Activated T-helper 1 cell treated with anti-CD3 and anti-CD28 coated beads, Interleukin-2, amount 50 U/mL, for 16 hours (primary cell): ENCODE measurements around the gene TMEM200C.
A peak's percentile ranks its signal among the peaks of the same experiment; 100 is the strongest.
"Not testable (repeated sequence)": the region's sequence is repeated elsewhere in the genome, so short reads cannot be mapped to it uniquely, and the experiment has no call there.

Experiments used
- DNase-seq, 2 donors: peaks; one replicate each; pipeline ENCODE4 v3.0.0-alpha.2; 2020; ENCODE audit warnings: low read depth in 1 of 2, low spot score in 1 of 2

The TMEM200C gene

DNA sequence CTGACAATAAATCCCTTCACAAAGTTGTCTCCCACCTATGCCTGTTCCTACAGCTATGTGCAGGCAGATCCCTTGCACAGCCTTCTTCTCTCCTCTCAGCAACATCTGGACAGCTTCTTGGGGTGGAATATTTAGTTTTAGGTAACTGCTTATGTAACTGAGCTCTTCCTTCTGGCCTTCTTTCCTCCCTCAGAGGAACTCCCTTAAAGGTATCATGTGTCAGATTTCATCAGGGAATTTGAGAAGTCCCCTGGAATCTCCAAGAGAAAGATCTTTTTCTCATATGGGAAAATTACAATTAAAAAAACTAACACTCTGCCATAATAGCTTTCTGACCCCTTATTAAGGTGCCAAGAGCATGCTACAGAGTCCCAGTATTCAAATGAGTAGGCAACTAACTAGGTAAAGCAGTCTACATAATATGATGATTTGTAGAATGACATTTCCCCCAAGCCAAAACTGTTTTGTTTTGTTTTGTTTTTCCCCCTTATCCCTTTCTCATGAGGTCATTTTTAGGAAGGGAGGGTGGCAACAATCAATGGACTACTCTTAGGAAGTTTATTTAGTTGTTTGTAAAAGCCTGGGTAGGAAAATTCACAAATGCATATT, 2.4 kb downstream of the TMEM200C start:
- no peak for DNase-seq

DNA sequence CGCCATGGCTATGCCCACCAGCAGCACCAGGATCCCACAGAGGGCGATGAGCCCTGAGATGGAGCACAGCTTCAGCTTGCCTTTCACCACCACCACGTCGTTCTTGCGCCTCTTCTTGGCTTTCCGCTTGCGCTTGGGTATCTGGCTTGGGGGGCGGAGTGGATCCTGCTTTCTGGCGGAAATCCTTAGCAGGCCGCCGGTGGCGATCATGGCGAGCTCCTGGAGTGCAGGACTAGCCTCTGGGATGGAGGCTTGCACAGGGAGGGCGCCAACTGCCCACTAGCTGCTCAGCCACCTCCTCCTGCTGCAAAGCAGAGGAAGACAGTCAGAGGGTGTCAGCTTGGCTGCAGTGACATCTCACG, 3.5 kb downstream of the TMEM200C start:
- DNase-seq = no peak

DNA sequence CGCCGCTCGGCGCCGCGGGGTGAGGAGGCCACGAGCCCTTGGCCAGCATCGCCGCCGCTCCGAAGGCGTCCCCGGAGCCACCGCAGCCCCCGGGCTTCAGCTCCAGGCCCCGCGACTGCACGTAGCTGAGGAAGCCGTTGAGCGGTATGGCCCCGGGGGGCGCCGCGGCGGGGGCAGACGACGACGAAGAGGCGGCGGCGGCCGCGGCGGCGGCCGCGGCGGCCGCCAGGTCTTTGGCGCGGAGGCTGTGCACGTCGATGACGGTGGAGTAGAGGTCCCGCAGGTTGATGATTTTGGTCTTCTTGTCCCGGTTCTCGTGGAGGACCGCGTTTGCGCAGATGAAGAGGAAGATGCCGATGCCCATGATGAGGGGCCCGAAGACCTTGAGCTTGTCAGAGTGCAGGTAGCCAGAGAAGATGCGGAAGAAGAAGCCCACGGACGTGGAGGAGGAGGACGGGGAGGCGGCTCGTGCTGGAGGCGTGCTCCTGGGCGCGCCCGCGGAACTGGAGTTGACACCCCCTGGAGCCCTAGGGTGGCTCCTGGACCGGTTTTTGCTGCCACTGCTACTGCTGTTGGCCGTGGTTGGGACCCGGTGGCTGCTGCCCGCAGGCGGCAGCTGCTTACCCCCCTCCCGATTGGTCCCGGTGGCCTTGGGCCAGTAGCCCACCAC, 4.0 kb downstream of the TMEM200C start:
- no peak for DNase-seq

DNA sequence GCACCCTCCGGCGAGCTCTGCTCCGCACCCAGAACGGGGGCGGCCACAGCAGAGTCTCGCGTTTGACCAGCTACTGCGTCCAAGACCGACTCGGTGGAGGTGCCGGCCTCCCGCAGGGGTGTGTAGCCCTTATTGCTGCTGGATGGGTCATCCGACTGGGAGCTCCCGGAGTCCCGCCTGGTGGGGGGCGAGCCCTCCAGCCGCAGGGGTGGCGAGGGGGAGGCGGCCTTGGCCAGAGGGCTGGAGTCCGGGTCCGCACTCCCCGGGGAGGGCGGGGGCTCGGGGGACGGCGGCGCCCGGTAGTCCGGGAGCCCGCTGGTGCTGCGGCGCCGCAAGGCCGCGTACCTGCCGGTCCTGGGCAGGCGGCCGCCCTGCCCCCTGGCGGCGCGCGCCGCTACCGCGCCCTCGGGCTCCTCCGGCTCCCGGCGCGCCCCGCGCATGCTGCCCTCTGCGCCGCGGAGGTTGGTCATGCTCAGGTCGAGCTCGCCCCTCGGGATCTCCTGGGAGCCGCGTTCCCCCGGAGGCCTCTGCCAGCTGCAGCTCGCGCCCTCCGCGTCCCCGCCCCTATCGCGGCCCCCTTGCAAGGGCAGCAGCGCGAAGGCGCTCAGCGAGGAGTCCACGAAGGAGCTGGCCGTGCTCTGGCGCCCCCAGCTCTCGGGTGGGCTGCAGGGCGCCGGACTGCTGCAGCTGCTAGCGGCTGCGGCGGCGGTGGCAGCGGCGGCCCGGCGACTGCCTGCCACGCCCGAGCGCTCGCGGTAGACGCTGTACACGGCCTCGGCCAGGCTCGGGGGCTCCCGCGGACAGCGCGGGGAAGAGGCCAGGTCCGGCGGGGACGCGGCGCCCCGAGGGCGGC, 4.8 kb downstream of the TMEM200C start:
- peak in 1 of 2 donors; percentile 11 for DNase-seq

DNA sequence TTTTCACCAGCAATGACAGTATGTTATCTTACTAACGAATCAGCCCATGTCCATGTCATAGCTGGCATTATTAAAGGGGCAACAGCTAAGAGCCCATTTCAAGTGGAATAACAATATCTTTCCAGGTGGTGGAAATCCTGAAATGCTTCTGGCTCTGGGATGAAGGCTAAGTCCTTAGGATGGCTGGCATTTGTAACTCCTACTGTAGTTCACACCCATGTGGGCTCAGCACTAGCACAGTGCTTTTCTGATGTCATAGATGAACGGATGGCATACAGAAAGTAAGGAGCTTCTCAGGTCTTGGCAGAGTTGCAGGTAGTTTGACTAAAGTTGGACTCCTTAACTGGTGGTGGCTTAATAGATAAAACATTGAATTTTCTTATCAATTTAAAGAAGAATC, 10.0 kb downstream of the TMEM200C start:
- no peak for DNase-seq

DNA sequence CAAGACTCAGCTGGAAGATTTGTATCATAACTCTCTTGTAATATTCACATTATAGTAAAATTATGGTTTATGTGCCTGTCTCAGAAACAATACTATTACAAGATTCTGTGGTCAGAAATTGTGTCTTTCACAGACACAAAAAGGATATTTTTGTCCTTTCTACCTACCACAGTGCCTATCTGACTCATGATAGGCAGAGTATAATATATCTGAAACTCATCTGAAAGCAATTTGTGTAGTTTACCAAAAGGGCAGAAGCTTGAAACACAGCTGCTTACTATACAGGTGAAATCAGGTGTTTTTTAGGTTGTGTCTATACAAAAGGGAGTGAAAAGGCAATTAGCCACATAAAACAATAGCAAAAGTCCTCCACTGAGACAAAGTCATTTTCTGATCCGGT, 10.9 kb downstream of the TMEM200C start:
- DNase-seq = no peak

DNA sequence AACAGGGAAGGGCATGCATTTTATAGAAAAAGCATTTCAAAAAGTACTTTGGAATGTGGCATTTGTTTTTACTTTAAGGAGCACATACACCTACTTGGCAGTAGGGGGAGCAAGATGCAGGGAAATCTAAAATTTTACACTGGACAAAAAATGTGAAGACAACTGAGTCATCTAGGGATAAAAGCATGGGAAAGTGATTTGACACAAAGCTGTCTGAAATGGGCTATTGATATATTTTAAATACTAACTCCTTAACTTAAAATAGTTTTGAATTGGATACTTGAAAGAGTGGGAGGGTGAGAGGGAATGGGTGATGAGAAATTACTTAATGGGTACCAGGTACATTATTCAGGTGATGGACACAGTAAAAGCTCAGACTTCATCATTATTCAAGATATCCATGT, 15.8 kb downstream of the TMEM200C start:
- no peak for DNase-seq

DNA sequence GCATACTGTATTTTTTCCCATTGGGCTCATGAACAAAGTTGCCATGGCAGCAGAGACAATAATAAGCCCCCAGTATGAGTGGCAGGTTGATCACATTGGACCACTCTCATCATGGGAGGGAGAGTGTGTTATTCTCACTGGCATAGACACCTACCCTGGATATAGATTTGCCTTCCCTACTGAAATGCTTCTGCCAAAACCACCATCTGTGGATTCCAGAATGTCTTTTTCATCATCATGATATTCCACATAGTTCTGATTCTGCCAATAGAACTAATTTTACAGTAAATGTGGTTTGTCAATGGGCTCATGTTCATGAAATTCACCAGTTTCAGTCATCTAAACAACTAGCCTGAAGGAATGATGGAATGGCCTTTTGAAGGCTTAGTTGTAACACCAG, 18.4 kb downstream of the TMEM200C start:
- DNase-seq = no peak

DNA sequence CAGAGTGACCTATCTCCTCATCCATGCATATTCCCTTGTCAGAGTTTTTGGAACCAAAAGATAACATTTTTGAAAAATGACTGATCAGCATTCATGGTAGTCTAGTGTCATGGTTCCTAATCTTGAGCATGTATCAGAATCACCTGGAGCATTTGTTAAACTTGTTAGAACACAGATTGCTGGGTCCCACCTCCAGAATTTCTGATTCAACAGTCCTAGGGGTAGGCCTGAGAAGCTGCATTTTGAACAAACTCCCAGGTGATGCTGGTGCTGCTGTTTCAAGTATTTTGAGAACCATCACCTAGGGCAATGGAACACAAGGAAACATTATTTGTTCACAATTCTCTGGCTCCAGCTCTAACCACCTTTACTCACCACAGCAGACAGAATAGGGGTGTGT, 21.0 kb downstream of the TMEM200C start:
- no peak for DNase-seq

DNA sequence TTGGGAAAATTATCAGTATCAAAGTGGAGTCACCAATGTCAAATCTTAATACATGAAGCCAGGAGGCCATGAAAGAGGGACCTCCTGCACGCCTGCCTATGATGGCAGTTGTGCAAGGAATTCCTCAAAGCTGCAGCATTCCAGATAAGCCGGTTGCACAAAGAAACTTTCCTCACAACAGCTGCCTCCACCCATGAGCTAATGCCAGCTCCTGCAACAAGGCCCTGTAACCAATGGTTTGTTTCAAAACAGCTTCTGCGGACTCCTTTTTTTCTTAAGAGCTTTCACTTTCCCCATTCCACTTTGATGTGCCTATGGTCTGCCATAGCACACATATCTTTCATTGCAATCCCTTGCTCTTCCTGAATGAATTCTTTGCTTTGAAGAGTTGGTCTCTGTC, 22.4 kb downstream of the TMEM200C start:
- DNase-seq = no peak

DNA sequence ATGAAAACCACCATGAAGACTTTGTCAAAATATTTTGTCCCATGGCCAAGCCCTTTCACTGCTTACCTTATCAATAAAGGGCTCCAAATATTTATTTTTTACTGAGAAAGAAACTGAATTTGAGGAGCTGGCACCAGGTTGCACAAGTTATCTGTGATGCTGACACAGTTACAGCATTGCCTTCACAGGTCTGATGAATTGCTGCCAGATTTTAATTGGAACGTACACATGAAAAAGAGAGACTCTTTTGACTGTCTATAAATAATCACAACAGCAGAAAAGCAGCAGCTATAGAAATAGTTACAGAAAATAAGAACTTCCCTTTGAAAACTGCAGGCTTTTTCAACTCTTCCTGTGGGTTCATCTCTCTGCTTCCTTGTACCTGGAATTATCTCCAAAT, 23.9 kb downstream of the TMEM200C start:
- DNase-seq = no peak

DNA sequence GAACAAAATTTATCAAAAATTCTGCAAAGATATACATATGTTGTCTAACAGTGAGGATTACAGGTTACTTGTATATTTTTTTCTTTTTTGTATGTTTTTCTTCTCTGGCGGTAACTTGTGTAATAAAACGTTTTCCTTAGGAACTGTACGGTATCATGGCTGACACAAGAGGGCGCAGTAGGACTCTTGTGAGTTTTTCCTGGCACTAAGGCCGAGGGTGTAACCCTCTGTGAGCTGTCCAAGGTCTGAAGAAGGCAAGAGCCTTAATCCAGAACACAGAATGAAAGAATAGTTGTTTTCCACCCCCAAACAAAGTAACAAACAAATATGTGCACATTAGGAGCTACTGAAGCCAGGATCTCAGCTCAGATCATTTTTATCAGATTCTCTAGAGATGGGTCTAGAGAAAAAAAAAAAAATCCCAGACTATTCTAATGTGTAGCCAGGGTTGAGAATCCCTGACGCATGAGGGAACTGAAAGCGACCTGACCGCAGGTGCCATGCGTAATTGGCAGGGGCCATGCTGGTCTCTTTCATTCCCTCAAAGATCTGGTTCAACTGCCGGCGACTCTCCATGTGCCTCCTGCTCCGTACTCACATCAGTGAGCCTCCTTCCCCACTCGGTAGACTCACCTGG, 27.0 kb downstream of the TMEM200C start:
- DNase-seq = no peak

DNA sequence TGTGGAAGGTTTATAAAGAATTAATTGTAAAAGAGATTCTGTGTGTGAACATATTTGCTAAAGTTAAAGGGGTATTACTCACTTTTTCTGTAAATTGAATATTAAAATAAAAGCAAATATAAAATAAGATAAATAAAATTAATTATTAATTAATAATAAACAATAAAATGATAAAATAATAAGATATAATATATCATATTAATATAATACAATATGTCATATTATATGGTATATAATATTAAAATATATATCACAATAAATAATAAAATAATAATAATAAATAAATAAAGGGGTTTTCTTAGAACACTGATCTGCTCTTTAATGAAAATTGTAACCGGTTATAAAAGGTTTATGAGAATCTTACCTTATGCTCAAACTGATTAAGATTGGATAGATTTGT, 29.8 kb downstream of the TMEM200C start:
- no peak for DNase-seq

DNA sequence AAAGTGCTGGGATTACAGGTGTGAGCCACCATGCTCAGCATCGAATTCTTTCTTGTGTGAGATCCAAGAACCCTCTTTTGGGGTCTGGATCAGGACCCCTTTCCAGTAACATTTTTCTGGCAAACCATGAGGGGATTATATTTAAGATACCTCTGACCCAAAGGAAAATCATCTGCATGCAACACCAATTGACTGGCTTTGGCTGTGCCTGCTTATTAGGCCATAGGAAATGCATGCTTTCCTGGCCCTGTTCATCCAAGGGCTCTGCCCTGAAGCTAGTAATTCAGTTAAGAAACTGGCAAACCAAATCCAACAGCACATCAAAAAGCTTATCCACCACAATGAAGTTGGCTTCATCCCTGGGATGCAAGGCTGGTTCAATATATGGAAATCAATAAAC, 33.2 kb downstream of the TMEM200C start:
- not testable (repeated sequence) for DNase-seq

DNA sequence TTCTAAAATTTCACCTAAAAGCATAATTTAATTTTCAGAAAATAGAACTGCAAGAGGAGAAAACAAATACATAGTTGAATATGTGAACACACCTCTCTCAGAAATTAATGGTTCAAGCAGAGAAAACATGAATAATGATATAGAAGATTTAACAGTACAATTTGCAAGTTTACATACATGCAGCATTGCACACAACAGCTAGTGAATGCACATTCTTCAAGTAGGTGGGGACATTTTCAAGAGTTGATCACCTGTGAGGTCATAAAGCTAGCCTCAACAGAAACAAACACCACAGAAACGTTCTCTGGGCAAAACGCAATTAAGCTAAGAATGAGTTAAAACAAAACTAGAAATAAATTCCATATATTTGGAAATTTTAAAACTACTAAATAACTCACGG, 38.1 kb downstream of the TMEM200C start:
- no peak for DNase-seq

DNA sequence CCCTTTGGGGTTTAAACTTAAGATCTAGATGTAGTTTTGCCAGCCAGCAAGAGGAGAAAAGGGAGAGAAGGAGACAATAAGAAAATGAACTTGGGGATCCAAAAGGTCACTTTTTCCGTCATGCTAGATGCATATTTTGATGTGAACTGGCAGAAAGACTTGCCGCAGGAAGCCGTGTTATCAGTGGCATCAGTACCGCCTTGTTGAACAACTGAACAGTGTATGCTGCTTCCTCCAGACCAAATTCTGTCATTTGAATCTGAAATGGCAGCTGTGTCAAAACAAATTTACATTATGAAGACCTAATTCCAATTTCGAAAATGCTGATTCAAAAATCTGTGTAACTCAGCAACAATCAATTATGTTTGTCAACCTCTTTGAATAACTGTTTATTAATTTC, 42.1 kb downstream of the TMEM200C start:
- DNase-seq = no peak

DNA sequence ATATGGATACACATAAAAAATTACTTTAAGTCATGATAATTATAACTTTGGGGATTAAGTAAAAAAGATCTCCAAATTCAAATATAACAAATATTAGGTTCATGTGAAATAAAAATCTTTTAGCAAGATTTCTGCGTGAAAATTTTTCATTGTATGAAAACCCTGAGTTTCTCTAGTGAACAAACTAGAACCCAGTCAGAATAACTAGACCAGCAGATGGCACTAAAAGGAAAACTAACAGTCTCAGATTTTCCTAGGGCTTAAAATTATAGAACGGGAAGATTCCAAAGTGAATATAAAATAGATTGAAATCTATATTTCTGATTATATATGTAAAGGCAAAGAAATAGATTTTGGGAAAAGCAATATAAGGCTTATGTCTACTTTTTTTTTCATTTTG, 43.3 kb downstream of the TMEM200C start:
- no peak for DNase-seq

DNA sequence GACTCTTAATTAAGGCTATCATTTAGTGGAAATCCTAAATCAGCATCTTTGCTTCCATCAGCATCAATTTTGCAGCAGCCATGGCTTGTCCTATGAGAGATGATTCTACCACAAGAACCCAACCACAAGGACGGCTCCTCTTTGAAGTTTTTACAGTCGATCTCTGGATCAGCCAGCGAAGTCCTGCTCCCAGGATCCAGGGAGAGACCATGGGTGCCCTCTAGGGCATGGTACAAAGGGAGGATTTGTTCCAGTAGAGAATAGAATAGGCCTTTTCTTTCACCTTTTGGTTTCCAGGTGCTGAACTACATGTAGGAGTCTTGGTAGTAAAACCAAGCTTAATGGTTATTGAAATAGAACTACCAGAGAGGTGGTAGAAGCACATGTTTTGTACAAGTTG, 52.7 kb downstream of the TMEM200C start:
- no peak for DNase-seq

DNA sequence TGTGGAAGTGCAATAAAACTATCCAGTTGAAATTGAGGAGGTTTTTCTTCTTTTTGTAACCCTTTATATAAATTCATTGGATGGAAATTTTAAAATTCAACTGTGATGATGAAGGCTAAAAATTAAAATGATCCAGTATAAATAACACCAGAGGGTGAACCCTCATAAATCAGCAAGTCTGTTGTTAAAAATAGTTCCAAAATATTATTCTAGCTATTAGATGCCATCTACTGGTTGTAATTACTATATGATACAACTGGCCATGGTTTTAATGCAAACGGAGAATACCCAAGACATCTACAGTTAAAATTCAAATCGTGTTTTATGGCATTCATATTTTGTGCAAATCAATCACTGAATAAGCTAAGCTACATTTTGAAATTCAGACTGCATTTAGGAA, 53.8 kb downstream of the TMEM200C start:
- DNase-seq = no peak

DNA sequence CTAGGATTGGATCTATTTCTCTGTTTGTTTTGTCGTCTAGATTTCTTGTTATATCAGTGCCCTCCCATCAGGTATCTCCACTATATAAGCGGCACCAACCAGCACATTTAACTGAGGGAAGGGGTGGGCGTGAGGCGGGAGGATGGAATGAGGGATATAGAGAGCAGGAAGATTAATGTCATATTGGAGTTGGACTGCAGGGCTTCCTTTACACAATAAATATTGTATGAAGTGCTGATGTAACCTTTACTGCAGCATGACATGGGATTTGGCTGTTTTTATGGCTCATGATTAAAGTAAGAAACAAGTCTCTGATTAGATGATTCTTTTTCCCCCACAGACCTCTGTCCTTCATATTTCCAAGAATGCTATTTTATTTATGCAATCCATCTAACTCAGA, 54.8 kb downstream of the TMEM200C start:
- no peak for DNase-seq

DNA sequence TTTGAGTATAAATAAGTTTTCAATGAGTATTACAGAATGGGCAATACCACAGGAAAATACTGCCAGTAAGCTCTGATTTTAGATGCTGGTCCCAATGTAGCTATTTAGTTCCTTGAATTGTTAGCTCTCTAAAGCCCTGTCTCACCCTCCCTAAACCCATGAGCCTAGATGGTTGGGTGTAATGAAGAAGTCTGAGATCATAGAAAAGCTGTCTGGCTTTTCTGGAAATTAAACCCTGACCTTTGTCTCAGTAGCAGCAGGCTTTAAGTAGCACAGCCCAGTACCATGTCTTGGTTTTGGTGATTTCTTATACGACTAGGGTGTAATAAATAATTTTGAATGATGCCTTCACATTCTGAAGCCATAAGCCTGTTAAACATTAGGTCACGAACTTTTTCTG, 55.3 kb downstream of the TMEM200C start:
- no peak for DNase-seq

DNA sequence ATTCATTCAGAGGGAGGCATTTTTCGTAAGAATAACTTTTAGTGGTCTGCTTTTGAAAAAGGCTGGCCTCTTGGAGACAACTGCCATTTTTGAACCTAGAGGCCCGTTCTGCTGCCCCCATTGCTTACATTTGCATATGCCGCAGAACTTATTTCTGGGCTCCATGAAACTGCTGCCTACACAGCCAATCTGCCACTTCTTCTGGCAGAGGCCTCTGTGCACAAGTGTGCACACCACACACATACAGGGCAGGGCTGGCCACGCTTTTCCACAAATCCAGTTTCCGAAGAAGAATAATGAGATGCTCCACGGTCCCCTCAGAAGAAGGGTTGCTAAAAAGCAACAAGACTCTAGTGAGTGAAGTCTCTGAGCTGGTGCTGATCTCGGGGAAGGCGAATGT, 56.2 kb downstream of the TMEM200C start:
- no peak for DNase-seq
